ENCODE measurements around the gene PDZD7.

The PDZD7 gene

GRCh38 chr10:101001659-101002035 is 29.3 kb downstream of the PDZD7 start:
- DNase-seq (ENCODE audit: low spot score) = no peak

- DNase-seq (ENCODE audit: low spot score) = peak; percentile 91
These were observed 29.8 kb downstream of the PDZD7 start for GRCh38 chr10:101000915-101001658.

GRCh38 chr10:101000127-101000914 is 30.6 kb downstream of the PDZD7 start:
- DNase-seq (ENCODE audit: low spot score) = no peak

GRCh38 chr10:100999742-101000126 is 31.2 kb downstream of the PDZD7 start, which contains the start of gene LZTS2:
LZTS2 (plus strand) TSS chr10:100999808; CDS start chr10:101002539, 2,731 bp downstream.
- no peak for DNase-seq (ENCODE audit: low spot score)

- peak; percentile 74 for DNase-seq (ENCODE audit: low spot score)
These were observed 31.8 kb downstream of the PDZD7 start for GRCh38 chr10:100998991-100999741.

- DNase-seq (ENCODE audit: low spot score) = peak; percentile 97
These were observed 32.5 kb downstream of the PDZD7 start for GRCh38 chr10:100998183-100998990.

GRCh38 chr10:100997360-100998182 is 33.4 kb downstream of the PDZD7 start:
- peak; percentile 74 for DNase-seq (ENCODE audit: low spot score)

GRCh38 chr10:100996678-100997359 is 34.1 kb downstream of the PDZD7 start:
- no peak for DNase-seq (ENCODE audit: low spot score)

- no peak for DNase-seq (ENCODE audit: low spot score)
These were observed 35.7 kb downstream of the PDZD7 start for GRCh38 chr10:100995181-100995580.

- DNase-seq (ENCODE audit: low spot score) = peak; percentile 89
These were observed 36.8 kb downstream of the PDZD7 start for GRCh38 chr10:100993986-100994708.

GRCh38 chr10:100989088-100989487 is 41.8 kb downstream of the PDZD7 start:
- DNase-seq (ENCODE audit: low spot score) = no peak

GRCh38 chr10:100988166-100988565 is 42.8 kb downstream of the PDZD7 start:
- no peak for DNase-seq (ENCODE audit: low spot score)

- no peak for DNase-seq (ENCODE audit: low spot score)
These were observed 43.3 kb downstream of the PDZD7 start for GRCh38 chr10:100987685-100988049.

- peak; percentile 85 for DNase-seq (ENCODE audit: low spot score)
These were observed 43.8 kb downstream of the PDZD7 start, which contains the start of the genes MRPL43 and TWNK for GRCh38 chr10:100986952-100987684. MRPL43 (minus strand) TSS chr10:100987497; CDS start chr10:100987443, 54 bp downstream. TWNK (plus strand) TSS chr10:100987543; CDS start chr10:100988211, 668 bp downstream.

- no peak for DNase-seq (ENCODE audit: low spot score)
These were observed 44.3 kb downstream of the PDZD7 start for GRCh38 chr10:100986623-100986951.

GRCh38 chr10:100985336-100985735 is 45.6 kb downstream of the PDZD7 start:
- no peak for DNase-seq (ENCODE audit: low spot score)

- no peak for DNase-seq (ENCODE audit: low spot score)
These were observed 46.2 kb downstream of the PDZD7 start for GRCh38 chr10:100984672-100985177.

- no peak for DNase-seq (ENCODE audit: low spot score)
These were observed 46.9 kb downstream of the PDZD7 start for GRCh38 chr10:100983868-100984671.

Measured in pons (tissue), 1 donor.